ENCODE measurements around the gene SSH3. TPM values are rescaled to one million over a fixed set of nuclear protein-coding genes. Genes with fewer than 3 reads are reported as not detected.

Gene SSH3
- total and polyA plus RNA-seq, 4 experiments from 2014 or later, result 0.79 to 26.3 (median 14.5) TPM

DNA sequence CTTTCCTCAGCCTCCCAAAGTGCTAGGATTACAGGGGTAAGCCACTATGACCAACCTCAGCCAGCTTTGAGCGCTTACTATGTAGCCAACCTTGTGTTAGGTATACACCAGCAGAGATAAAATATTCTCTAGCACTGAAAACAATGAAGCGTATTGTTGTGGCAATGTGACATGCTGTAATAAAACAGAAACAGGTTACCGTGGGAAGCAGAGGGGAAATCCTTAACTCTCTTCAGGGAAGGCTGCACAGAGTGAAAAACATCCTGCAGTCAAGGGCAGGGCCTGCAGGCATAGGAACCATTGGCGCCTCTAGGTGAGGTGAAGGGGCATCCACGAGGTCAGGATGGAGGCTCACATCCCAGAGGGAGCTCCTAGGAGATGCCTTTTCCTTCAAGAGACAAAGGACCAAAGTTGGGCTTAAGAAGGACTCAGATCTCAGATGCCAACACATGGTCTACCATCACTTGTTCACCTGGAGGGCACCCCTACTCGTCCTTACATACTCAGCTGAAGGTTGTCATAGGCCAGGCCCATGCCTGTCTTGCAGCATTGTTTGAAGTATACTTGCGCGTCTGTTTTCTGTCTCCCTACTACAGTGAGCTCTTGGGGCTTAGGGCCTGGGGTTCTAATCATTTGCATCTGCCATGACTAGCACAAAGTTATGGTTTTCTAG is 42.1 kb downstream of the SSH3 start:
- no peak for DNase-seq
- peaks cover 25 to 52% (median 33%) of the 10 kb centered on the region in 4 donors for H3K4me1 Mint-ChIP-seq
- no peaks in the 10 kb centered on the region for H3K36me3 Mint-ChIP-seq
- peaks cover 30% of the 10 kb centered on the region for H3K4me1 ChIP-seq (ENCODE audit: insufficient read depth, low read length)
- H3K27me3 ChIP-seq (ENCODE audit: insufficient read depth, low read length), result no peaks in the 10 kb centered on the region
- H3K9me3 Mint-ChIP-seq, result no peaks in the 10 kb centered on the region
- intact Hi-C loops (cut with micrococcal nuclease), result no loop called here
- peak overlapping the region; percentile 50 to 92 (median 82) for H3K27ac Mint-ChIP-seq
- POLR2A ChIA-PET (ENCODE audit: partially characterized antibody), result interaction anchor here (0.7 to 6.4 kb wide), 16 partner anchors 9 to 160 kb away, joined by 3 to 45 read pairs (median 6); partner anchors contain the start of genes ANKRD13D, CLCF1, PITPNM1 and POLD4
- no peaks in the 10 kb centered on the region for H3K27me3 Mint-ChIP-seq
- H3K27ac ChIP-seq (ENCODE audit: low read depth, low read length), result no peak overlapping the region
- no peaks in the 10 kb centered on the region for H3K36me3 ChIP-seq (ENCODE audit: insufficient read depth, low read length)
- H3K4me3 ChIP-seq (ENCODE audit: low read length in 2 of 2), result no peak overlapping the region
- H3K4me3 Mint-ChIP-seq, result peak overlapping the region in 4 of 8 donors; percentile 16 to 51 (median 42)
- H3K9me3 ChIP-seq (ENCODE audit: control insufficient read depth in 1 of 2, low read length in 2 of 2), result no peaks in the 10 kb centered on the region
- CTCF ChIA-PET (ENCODE audit: partially characterized antibody), result interaction anchor here (0.7 to 4.4 kb wide), 22 partner anchors 7 to 285 kb away, joined by 3 to 132 read pairs (median 4); partner anchors contain the start of genes ANKRD13D, CLCF1, NUDT8 and POLD4

GRCh38 chr11:67345920-67346819 is 42.8 kb downstream of the SSH3 start:
- POLR2A ChIA-PET (ENCODE audit: partially characterized antibody), result interaction anchor here (0.7 to 6.4 kb wide), 16 partner anchors 8 to 159 kb away, joined by 3 to 45 read pairs (median 4); partner anchors contain the start of genes ANKRD13D, CLCF1, PITPNM1 and POLD4
- DNase-seq, result peak in 4 of 5 donors; percentile 30 to 41 (median 38)
- Histone ChIP-seq H3K27ac (ENCODE audit: low read depth, low read length) (no peak overlapping the region), H3K4me3 (ENCODE audit: low read length in 2 of 2) (no peak overlapping the region), H3K27me3 (ENCODE audit: insufficient read depth, low read length) (no peaks in the 10 kb centered on the region), H3K9me3 (ENCODE audit: control insufficient read depth in 1 of 2, low read length in 2 of 2) (no peaks in the 10 kb centered on the region), H3K36me3 (ENCODE audit: insufficient read depth, low read length) (no peaks in the 10 kb centered on the region), H3K4me1 (ENCODE audit: insufficient read depth, low read length) (peaks cover 35% of the 10 kb centered on the region)
- intact Hi-C loops (cut with micrococcal nuclease), result loop anchor here (1.0 kb wide), 1 partner anchor 11 kb away; no protein-coding TSS in a partner anchor
- Mint-ChIP-seq H3K27me3 (no peaks in the 10 kb centered on the region), H3K4me1 (peaks cover 28 to 56% (median 36%) of the 10 kb centered on the region in 4 donors), H3K36me3 (peaks cover 0 to 3% of the 10 kb centered on the region in 2 donors), H3K27ac (peak overlapping the region in 6 of 7 donors; percentile 50 to 92 (median 85)), H3K4me3 (peak overlapping the region in 3 of 8 donors; percentile 35 to 51 (median 50)), H3K9me3 (no peaks in the 10 kb centered on the region)
- CTCF ChIA-PET (ENCODE audit: partially characterized antibody), result interaction anchor here (0.7 to 4.4 kb wide), 24 partner anchors 9 to 284 kb away, joined by 3 to 132 read pairs (median 4); partner anchors contain the start of genes ANKRD13D, CLCF1, NUDT8 and PPP1CA

GRCh38 chr11:67347964-67348749 is 44.8 kb downstream of the SSH3 start:
- Mint-ChIP-seq H3K9me3 (no peaks in the 10 kb centered on the region), H3K27me3 (no peaks in the 10 kb centered on the region), H3K4me1 (peaks cover 36 to 66% (median 47%) of the 10 kb centered on the region in 4 donors), H3K27ac (peak overlapping the region in 4 of 7 donors; percentile 31 to 52 (median 38)), H3K4me3 (no peak overlapping the region), H3K36me3 (peaks cover 0 to 8% of the 10 kb centered on the region in 2 donors)
- H3K27me3 ChIP-seq (ENCODE audit: insufficient read depth, low read length), result no peaks in the 10 kb centered on the region
- no peak overlapping the region for H3K27ac ChIP-seq (ENCODE audit: low read depth, low read length)
- DNase-seq, result no peak
- H3K4me1 ChIP-seq (ENCODE audit: insufficient read depth, low read length), result peaks cover 54% of the 10 kb centered on the region
- CTCF ChIA-PET (ENCODE audit: partially characterized antibody), result interaction anchor here (0.9 to 18.4 kb wide), 7 partner anchors 9 to 40 kb away, joined by 3 to 1065 read pairs (median 23); partner anchors contain the start of genes CLCF1 and RAD9A
- POLR2A ChIA-PET (ENCODE audit: partially characterized antibody), result interaction anchor here (1.1 to 11.8 kb wide), 3 partner anchors 30 to 117 kb away, joined by 4 to 449 read pairs (median 8); partner anchors contain the start of gene CLCF1
- H3K36me3 ChIP-seq (ENCODE audit: insufficient read depth, low read length), result peaks cover 3% of the 10 kb centered on the region
- H3K4me3 ChIP-seq (ENCODE audit: low read length in 2 of 2), result no peak overlapping the region
- no peaks in the 10 kb centered on the region for H3K9me3 ChIP-seq (ENCODE audit: control insufficient read depth in 1 of 2, low read length in 2 of 2)
- intact Hi-C loops (cut with micrococcal nuclease), result no loop called here

DNA sequence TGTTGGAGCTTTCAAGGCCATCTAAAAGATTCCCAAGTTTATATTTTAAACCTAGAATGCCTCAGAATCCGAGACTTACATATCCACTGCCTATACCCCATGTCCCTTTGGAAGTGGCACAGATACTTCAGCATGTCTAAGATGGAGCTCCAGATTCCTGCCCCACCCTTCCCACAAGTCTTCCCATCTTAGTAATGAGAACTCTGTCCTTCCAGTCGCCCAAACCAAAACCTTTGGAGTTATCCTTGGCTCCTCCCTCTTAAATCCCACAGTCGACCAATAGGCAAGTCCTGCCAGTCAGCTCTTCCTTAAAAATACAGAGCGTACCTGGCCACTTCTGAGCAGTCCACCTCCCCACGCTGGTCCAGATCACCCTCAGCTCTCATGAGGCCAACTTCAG is 45.7 kb downstream of the SSH3 start:
- Mint-ChIP-seq H3K9me3 (no peaks in the 10 kb centered on the region), H3K36me3 (peaks cover 0 to 11% of the 10 kb centered on the region in 2 donors), H3K4me1 (peaks cover 39 to 74% (median 52%) of the 10 kb centered on the region in 4 donors), H3K4me3 (no peak overlapping the region), H3K27ac (peak overlapping the region; percentile 29 to 87 (median 55)), H3K27me3 (no peaks in the 10 kb centered on the region)
- Histone ChIP-seq H3K9me3 (ENCODE audit: control insufficient read depth in 1 of 2, low read length in 2 of 2) (no peaks in the 10 kb centered on the region), H3K27ac (ENCODE audit: low read depth, low read length) (no peak overlapping the region), H3K36me3 (ENCODE audit: insufficient read depth, low read length) (peaks cover 3% of the 10 kb centered on the region), H3K4me1 (ENCODE audit: insufficient read depth, low read length) (peaks cover 54% of the 10 kb centered on the region), H3K4me3 (ENCODE audit: low read length in 2 of 2) (no peak overlapping the region), H3K27me3 (ENCODE audit: insufficient read depth, low read length) (no peaks in the 10 kb centered on the region)
- intact Hi-C loops (cut with micrococcal nuclease), result no loop called here
- CTCF ChIA-PET (ENCODE audit: partially characterized antibody), result interaction anchor here (0.6 to 18.4 kb wide), 5 partner anchors 32 to 132 kb away, joined by 3 to 1065 read pairs (median 4); partner anchors contain the start of genes CLCF1 and RAD9A
- DNase-seq, result no peak
- POLR2A ChIA-PET (ENCODE audit: partially characterized antibody), result interaction anchor here (1.1 to 11.8 kb wide), 4 partner anchors 29 to 116 kb away, joined by 4 to 449 read pairs (median 29); partner anchors contain the start of genes CLCF1 and RAD9A

DNA sequence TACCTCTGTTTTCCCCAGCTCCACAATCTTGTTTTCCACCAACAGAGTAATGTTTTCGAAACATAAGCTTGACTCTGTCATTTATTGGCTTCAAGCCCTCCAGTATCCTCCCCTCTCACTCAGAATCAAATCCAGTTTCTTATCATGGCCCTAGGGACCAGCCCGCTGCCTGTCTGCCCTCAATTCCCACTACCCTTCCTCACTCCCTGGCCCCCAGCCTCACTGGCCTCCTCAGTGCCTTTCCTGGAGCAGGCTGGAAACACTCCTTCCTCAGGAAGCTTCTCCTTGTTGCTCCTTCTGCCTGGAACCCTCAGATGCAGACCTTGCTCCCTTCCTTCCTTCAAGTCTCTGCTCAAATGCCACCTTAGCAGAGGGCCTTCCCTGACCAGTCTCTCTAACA is 46.1 kb downstream of the SSH3 start:
- H3K4me1 ChIP-seq (ENCODE audit: insufficient read depth, low read length), result peaks cover 54% of the 10 kb centered on the region
- intact Hi-C loops (cut with micrococcal nuclease), result no loop called here

DNA sequence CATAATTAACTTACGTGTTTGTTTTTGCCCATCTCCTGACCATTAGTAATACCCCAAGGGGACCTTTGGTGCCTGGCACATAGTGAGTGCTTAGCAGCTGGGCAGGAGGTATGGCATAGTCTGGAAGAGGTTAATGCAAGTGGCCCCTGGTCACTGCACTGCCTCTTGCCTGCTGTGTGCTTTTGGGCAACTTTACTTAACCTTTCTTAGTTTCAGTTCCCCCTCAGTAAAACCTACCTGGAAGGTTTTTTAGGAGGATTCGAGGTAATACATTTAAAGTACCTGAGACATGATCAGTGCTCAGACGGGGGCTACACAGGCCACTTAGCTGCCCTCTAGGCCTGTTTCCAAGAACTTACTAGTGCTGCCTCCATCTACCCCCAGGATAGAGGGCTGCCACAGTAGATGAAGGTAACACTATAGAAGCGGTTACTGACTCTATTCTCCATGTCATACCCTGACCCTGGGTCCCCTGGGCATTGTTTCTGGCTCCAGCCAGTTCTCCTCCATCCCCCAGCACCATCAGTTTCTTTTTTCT is 46.7 kb downstream of the SSH3 start:
- ChIA-PET POLR2A (ENCODE audit: partially characterized antibody) (interaction anchor here (1.8 to 11.8 kb wide), 5 partner anchors 28 to 110 kb away, joined by 4 to 449 read pairs (median 53); partner anchors contain the start of genes CLCF1, PPP1CA, RAD9A and TBC1D10C), CTCF (ENCODE audit: partially characterized antibody) (interaction anchor here (0.7 to 18.4 kb wide), 6 partner anchors 28 to 264 kb away, joined by 3 to 1065 read pairs (median 11); partner anchors contain the start of genes CLCF1 and RAD9A)
- H3K9me3 Mint-ChIP-seq, result no peaks in the 10 kb centered on the region
- H3K27me3 Mint-ChIP-seq, result no peaks in the 10 kb centered on the region
- H3K27me3 ChIP-seq (ENCODE audit: insufficient read depth, low read length), result no peaks in the 10 kb centered on the region
- peaks cover 40 to 74% (median 53%) of the 10 kb centered on the region in 4 donors for H3K4me1 Mint-ChIP-seq
- H3K36me3 Mint-ChIP-seq, result peaks cover 0 to 11% of the 10 kb centered on the region in 2 donors
- H3K27ac Mint-ChIP-seq, result peak overlapping the region; percentile 11 to 75 (median 63)
- no peaks in the 10 kb centered on the region for H3K9me3 ChIP-seq (ENCODE audit: control insufficient read depth in 1 of 2, low read length in 2 of 2)
- peaks cover 3% of the 10 kb centered on the region for H3K36me3 ChIP-seq (ENCODE audit: insufficient read depth, low read length)
- DNase-seq, result no peak
- H3K4me1 ChIP-seq (ENCODE audit: insufficient read depth, low read length), result peaks cover 54% of the 10 kb centered on the region
- no peak overlapping the region for H3K4me3 ChIP-seq (ENCODE audit: low read length in 2 of 2)
- intact Hi-C loops (cut with micrococcal nuclease), result no loop called here
- no peak overlapping the region for H3K27ac ChIP-seq (ENCODE audit: low read depth, low read length)
- peak overlapping the region in 1 of 8 donors; percentile 64 for H3K4me3 Mint-ChIP-seq

More for the DNA sequence above, 46.1 kb downstream of the SSH3 start:
- Mint-ChIP-seq H3K4me3 (no peak overlapping the region), H3K27ac (peak overlapping the region; percentile 55 to 87 (median 72)), H3K4me1 (peaks cover 40 to 74% (median 53%) of the 10 kb centered on the region in 4 donors), H3K9me3 (no peaks in the 10 kb centered on the region), H3K36me3 (peaks cover 0 to 11% of the 10 kb centered on the region in 2 donors), H3K27me3 (no peaks in the 10 kb centered on the region)
- ChIA-PET CTCF (ENCODE audit: partially characterized antibody) (interaction anchor here (0.8 to 18.4 kb wide), 4 partner anchors 31 to 87 kb away, joined by 3 to 1065 read pairs (median 4); partner anchors contain the start of genes CLCF1 and RAD9A), POLR2A (ENCODE audit: partially characterized antibody) (interaction anchor here (1.1 to 11.8 kb wide), 4 partner anchors 29 to 116 kb away, joined by 4 to 449 read pairs (median 29); partner anchors contain the start of genes CLCF1 and RAD9A)
- H3K36me3 ChIP-seq (ENCODE audit: insufficient read depth, low read length), result peaks cover 3% of the 10 kb centered on the region
- H3K4me3 ChIP-seq (ENCODE audit: low read length in 2 of 2), result no peak overlapping the region
- H3K27ac ChIP-seq (ENCODE audit: low read depth, low read length), result no peak overlapping the region
- DNase-seq, result no peak
- no peaks in the 10 kb centered on the region for H3K9me3 ChIP-seq (ENCODE audit: control insufficient read depth in 1 of 2, low read length in 2 of 2)
- H3K27me3 ChIP-seq (ENCODE audit: insufficient read depth, low read length), result no peaks in the 10 kb centered on the region
